HCEC 1CT (cell line): ENCODE data around the gene TAB2.
"Not testable (repeated sequence)": the region's sequence is repeated elsewhere in the genome, so short reads cannot be mapped to it uniquely, and the experiment has no call there.

ENCODE experiments used
- DNase-seq: peaks from one replicate; pipeline ENCODE4 v3.0.0-alpha.2; 2017

TAB2 gene

DNA sequence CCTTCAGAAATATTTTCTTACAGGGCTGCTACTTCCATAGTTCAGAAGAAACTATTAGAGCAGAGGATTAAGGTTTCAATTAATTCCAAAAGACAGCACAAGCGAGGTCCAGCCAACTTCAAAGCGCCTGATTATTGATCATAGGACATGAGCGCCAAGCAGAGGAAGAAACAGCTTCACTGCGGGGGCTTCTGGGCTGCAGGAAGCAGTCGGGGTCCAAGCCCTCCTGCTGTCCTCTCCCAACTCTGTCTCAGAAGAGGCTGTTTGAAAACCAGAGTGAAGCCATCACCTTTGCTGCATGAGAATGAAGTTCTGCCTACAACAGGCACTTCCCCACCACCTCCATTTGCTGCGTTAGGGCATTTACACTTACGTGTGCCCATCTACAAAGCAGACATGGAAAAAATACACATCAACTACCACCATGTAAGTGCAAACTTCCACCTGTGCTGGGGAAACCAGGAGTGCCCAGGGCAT is 106.5 kb downstream of the TAB2 start:
- no peak for DNase-seq

DNA sequence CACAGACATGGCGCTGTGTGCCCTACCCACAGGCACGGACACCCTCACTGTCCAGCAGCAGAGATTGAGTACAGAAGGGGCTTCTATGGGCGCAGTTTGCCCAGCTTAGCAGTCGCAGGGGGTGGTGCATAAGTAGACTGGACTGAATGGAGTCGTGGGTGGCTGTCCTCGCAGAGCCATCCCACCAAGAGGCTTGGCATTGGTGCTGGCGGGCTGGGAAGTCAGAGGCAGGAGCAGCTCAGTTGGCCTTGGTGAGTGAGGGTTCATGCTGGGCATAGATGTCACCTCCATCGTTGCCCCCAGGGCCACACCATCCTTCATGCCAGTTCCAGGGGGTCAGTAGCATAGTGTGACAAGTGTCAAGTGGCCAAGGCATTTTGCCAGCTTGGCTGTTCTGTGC is 107.7 kb downstream of the TAB2 start:
- no peak for DNase-seq

GRCh38 chr6:149425754-149426153 is 108.2 kb downstream of the TAB2 start:
- DNase-seq: no peak

DNA sequence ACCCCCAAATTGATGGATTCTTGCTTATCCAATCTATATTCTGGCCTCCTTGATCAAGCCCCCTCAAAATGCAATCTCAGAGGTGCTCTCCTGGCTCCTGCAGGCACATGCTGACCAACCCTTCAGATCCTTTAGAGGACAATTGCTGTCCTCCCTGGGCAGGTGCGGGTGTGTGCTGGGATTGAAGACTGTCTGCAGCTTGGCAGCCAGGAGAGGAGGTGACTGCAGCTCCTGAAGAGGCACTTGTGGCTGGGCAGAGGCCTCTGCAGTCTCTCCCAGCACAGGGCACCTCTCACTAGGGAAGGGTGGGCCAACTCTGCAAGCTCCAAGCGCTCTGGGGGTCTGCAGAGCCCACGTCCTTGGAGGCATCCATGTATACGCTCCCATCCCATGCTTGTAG is 111.1 kb downstream of the TAB2 start:
- no peak for DNase-seq

DNA sequence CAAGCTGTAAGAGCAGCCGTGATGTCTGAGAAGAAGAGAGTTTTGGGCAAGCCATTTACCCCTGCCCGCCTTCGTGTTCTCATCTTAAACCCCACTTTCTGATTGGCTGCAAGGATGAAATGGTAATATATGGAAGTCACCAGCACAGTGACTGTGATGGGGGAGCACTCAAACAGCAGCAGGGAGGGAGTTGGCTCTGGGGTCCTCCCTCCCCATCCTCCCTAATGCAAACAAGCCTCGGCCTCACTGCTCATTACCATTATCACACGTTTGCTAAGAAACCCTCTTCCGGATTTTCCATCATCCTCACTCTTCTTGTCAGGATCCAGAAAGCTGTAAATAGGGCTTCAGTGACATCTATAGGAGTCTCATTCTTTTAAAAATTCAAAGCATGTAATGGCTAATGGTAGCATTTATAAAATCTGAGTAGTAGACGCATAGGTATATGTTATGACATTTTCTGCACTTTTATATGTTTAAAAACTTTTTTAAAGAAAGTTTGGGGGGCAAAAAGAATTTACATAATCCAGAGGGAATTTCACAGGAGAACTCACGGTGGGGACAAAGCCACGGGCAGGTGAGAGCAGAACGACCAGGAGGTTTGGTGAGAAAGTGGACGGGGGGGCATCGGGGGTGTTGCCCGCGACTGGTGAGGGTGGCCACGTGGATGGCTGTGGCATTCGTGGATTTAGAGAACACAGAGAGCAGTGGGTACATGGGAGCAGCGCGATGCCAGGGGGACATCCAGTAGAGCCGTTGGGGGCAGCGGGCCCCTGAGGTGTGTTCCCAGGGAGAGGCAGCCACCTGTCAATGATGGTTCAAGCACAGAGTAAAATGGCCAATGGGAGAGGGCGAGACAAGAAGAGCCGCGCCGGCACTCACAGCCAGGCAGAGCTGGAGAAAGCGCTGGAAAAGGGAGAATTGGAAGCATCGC is 112.2 kb downstream of the TAB2 start:
- DNase-seq: no peak

GRCh38 chr6:149431905-149432775 is 114.6 kb downstream of the TAB2 start:
- peak; percentile 71 for DNase-seq

DNA sequence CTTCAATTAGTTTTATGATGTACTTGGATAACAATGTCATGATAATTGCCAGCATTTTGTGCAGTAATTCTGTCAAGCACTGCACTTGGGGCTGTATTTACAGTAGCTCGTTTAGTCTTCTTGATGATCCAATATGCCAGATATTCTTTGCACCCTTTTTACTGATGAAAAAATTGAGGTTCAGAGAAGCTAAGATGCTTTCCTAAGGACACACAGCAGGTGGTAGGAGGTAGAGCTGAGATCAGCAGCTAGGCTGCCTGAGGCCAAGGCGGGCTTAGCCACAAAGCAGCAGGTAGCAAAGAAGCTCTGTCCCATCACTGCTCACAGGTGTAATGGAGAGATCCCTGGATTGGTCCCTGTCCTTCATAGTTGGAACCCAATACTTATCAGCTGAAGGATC is 115.9 kb downstream of the TAB2 start:
- no peak for DNase-seq

DNA sequence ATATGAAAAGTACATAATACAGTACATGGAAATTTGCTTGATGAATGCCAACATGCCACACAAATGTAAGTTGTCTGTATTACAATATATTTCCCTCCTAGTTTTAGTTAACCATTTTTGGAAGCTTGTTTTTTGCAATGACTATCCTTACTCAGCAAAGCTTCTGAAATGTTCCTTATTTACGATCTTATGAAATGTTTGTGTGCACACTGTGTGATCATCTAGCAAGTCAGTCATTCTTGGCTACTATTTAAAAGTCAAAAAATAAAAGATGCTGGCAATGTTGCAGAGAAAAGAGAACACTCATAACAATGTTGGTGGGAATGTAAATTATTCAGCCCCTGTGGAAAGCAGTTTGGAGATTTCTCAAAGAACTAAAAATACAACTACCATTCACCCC is 116.4 kb downstream of the TAB2 start:
- no peak for DNase-seq

GRCh38 chr6:149435919-149436586 is 118.5 kb downstream of the TAB2 start:
- no peak for DNase-seq

GRCh38 chr6:149436647-149437046 is 119.1 kb downstream of the TAB2 start:
- DNase-seq: no peak

- DNase-seq: no peak
These were observed 119.7 kb downstream of the TAB2 start for GRCh38 chr6:149437212-149437611.

DNA sequence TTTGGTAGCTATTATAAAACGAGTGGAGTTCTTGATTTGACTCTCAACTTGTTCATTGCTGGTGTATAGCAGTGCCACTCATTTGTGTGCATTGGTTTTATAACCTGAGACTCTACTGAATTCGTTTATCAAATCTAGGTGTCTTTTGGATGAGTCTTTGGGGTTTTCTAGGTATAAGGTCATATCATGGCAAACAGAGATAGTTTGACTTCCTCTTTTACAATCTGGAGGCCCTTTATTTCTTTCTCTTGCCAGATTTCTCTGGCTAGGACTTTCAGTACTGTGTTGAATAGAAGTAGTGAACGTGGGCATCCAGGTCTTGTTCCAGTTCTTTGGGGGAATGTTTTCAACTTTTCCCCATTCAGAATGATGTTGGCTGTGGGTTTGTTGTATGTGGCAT is 121.3 kb downstream of the TAB2 start:
- DNase-seq: no peak

DNA sequence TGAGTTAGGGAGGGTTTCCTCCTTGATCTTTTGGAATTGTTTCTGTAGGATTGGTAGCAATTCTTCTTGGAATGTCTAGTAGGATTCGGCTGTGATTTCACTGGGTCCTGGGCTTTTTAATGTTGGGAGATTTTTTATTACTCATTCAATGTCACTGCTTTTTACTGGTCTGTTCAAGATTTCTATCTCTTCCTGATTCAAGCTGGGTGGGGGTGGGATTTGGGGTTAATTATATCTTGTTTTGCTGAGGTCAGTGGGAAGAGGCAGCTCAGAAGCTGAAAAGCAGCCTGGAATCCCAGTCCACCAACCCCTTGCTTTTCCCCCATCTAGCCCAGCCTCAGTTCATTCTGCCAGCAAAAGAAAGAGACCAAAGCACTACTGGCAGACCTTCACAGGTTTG is 122.1 kb downstream of the TAB2 start:
- DNase-seq: no peak

DNA sequence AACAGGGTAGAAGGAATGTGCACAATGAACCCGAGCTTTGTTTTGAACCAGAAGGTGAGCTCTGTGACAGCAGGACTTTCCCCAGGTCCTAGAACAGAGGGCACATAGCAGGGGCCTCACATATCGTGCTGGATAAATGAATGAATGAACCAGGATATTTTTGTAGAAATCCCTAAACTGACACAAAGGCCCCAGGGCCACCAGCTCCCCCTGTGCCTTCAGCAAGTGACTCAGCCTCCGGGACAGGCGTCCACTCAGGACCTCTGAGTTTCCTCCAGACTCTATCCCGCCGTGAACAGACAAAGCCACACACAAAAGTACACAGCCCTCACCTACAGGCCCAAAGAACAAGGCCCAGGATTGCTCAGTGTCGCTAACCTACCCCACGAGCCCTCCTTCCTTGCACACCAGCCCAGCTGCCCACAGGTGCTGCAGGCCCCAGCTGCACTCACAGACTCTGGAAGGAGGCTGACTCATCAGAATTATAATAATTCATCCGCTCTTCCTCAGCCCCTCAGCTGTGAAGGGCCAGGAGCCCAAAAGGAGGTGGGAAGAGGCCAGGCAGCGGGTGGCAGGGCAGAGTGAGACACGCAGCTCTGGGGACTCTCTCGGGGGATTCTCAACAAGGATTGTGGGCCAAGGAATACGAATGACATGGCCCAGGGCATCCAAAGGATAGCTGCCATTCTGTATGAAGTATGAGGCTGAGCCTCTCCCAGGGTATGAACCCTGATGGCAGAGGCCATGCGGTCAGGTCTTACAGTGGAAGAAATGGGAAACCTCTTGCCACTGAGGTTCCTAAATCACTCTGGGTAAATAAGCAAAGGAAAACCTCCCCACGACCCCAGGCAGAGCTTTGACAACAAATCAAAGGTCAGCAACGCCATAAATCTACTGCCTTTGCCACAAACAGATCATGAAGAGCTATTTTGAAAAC is 123.5 kb downstream of the TAB2 start:
- peak; percentile 17 for DNase-seq

DNA sequence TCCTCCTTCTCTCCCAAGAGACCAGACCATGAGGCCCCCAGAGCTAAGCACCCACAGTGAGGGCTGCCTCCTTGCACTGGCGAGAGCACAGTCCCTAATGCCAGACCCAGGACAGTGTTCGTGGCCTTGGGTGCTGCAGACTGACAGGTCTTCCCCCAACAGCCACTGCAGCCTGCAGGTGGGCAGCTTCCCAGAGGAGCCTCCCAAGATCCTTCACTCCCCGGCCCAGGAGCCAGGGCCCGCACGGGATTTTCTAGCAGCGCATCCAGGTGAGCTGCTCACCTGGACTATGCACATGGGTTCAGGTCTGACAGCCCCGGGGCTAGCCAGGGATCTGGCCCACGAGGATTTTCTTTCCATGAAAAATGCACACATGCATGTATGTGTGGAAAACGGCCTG is 124.2 kb downstream of the TAB2 start:
- no peak for DNase-seq

DNA sequence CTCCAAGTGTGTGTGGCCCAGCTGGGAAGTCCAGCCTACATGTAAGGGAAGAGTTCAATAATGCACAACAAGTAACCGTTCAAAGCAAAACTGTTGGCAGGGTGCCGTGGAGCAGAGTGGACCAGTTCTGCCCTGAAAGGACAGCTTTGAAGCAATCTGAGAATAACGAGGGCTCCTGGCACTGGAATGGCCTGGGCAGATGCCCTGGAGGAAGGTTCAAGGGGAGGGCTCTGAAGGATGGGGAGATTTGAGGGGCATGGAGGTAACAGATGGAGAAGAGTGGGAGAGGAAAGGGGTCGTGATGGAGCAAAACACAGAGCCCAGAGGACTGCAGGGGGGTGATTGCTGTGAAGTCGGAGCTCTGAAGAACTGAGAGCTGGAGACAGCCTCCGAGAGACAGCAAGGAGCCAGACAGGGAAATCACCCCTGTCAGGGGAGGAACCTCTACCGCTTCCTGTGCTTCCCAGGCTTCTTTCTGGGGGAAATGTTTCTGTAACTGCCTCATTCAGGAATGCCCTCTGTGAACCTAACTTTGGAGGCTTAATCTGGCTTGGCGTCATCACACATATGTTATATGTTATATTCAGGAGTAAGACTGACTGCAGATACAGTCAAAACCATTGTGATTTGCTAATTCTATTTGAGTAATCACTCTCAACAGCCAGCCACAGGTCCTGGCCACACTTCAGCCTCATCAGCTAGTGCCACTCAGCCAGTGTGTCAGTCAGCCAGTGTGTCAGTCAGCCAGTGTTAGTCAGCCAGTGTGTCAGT is 126.1 kb downstream of the TAB2 start:
- DNase-seq: no peak

DNA sequence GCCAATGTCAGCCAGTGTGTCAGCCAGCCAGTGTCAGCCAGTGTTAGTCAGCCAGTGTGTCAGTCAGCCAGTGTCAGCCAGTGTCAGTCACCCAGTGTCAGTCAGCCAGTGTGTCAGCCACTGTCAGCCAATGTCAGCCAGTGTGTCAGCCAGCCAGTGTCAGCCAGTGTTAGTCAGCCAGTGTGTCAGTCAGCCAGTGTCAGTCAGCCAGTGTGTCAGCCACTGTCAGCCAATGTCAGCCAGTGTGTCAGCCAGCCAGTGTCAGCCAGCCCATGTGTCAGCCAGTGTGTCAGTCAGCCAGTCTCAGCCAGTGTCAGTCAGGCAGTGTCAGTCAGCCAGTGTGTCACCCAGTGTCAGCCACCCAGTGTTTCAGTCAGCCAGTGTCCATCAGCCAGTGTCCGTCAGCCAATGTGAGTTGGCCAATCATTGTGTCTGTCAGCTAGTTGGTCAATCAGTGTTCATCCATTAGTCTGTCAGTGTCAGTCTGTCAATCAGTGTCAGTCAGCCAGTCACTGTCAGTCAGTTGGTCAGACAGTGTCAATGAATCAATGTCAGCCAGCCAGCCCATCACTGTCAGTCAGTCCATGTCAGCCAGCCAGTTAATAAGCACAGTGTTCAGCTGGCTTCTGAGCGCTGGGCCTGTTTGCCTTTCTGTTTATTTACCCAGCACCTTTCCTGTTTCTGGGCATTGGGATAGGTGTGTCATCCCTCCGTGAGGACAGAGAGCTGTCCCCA is 127.0 kb downstream of the TAB2 start:
- not testable (repeated sequence) for DNase-seq

- no peak for DNase-seq
These were observed 127.6 kb downstream of the TAB2 start for GRCh38 chr6:149445095-149445466.

DNA sequence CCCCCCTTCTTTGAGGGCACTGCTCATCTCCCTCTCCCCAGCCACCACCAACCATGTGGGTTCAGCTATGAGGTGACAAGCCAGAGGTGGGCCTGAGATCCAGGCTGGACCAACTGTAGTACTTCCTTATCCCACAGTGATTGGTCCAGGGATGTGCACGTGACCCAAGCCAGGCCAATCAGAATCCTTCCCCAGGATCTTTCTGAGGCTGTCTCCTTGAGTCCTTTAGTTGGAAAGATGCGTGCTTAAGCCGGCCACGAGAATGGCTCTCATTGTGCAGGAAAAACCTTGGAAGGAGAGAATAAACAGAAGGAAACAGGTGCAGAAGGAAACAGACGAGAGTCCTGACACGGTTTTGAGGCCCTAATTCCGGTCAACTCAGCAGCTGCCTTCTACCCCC is 128.1 kb downstream of the TAB2 start:
- DNase-seq: no peak

DNA sequence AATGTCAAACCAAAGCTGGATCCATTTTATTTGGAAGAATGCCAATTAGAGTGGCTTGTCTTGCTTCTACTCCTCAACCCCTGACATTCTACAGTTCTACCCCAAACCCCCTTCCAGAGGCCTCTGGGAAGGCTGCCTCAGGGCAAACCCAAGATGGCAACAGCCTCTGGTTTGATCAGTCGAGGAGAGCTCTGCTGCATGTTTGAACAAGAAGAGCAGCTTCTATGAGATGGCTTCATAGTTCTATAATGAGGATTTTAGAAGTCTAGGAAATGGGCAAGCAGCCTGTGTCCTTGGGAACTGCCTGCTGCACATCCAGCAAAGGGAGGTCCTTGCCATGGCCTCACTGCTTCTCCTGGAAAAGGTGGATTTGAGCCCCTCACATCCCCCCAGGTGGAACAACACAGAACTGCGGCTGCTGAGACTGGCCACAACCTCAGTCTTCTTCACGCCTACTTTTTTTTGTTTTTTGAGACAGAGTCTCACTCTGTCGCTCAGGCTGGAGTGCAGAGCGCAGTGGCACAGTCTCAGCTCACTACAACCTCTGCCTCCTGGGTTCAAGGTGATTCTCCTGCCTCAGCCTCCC is 129.4 kb downstream of the TAB2 start:
- DNase-seq: no peak
